ENCODE results near the gene ZP1.

ZP1 gene

GRCh38 chr11:60872124-60872960 lies 5.0 kb downstream of the ZP1 start:
- DNase-seq (ENCODE audit: low read depth, low spot score) = no peak
- no CpG with 5 or more reads among the region's 6 CpGs for WGBS (ENCODE audit: insufficient coverage, insufficient read length)
- Histone ChIP-seq H3K27ac (ENCODE audit: low read length) (no peak overlapping the region), H3K27me3 (ENCODE audit: control insufficient read depth, insufficient read depth, low read length) (no peaks in the 10 kb centered on the region), H3K36me3 (ENCODE audit: control insufficient read depth, insufficient read depth, low read length) (no peaks in the 10 kb centered on the region), H3K4me1 (ENCODE audit: control insufficient read depth, insufficient read depth, low read length) (no peaks in the 10 kb centered on the region; the same call in 1 of the 2 replicates), H3K4me3 (ENCODE audit: low read length) (no peak overlapping the region), H3K9me3 (ENCODE audit: control insufficient read depth, insufficient read depth, low read length) (no peaks in the 10 kb centered on the region)

- DNase-seq (ENCODE audit: low read depth, low spot score) = no peak
- no peaks in the 10 kb centered on the region for H3K9me3 ChIP-seq (ENCODE audit: control insufficient read depth, insufficient read depth, low read length)
- no peaks in the 10 kb centered on the region for H3K36me3 ChIP-seq (ENCODE audit: control insufficient read depth, insufficient read depth, low read length)
- H3K27ac ChIP-seq (ENCODE audit: low read length) = no peak overlapping the region
- H3K4me1 ChIP-seq (ENCODE audit: control insufficient read depth, insufficient read depth, low read length) = no peaks in the 10 kb centered on the region; the same call in 1 of the 2 replicates
- WGBS (ENCODE audit: insufficient coverage, insufficient read length) = no CpG with 5 or more reads among the region's 16 CpGs
- no peak overlapping the region for H3K4me3 ChIP-seq (ENCODE audit: low read length)
- no peaks in the 10 kb centered on the region for H3K27me3 ChIP-seq (ENCODE audit: control insufficient read depth, insufficient read depth, low read length)
Observed at GRCh38 chr11:60872961-60873524, 5.7 kb downstream of the ZP1 start.

GRCh38 chr11:60873533-60873932 lies 6.2 kb downstream of the ZP1 start:
- DNase-seq (ENCODE audit: low read depth, low spot score) = no peak
- Histone ChIP-seq H3K4me1 (ENCODE audit: control insufficient read depth, insufficient read depth, low read length) (no peaks in the 10 kb centered on the region; the same call in 1 of the 2 replicates), H3K36me3 (ENCODE audit: control insufficient read depth, insufficient read depth, low read length) (no peaks in the 10 kb centered on the region), H3K27ac (ENCODE audit: low read length) (no peak overlapping the region), H3K4me3 (ENCODE audit: low read length) (no peak overlapping the region), H3K27me3 (ENCODE audit: control insufficient read depth, insufficient read depth, low read length) (no peaks in the 10 kb centered on the region), H3K9me3 (ENCODE audit: control insufficient read depth, insufficient read depth, low read length) (no peaks in the 10 kb centered on the region)
- WGBS (ENCODE audit: insufficient coverage, insufficient read length) = no CpG with 5 or more reads among the region's 12 CpGs

- Histone ChIP-seq H3K4me3 (ENCODE audit: low read length) (no peak overlapping the region), H3K9me3 (ENCODE audit: control insufficient read depth, insufficient read depth, low read length) (no peaks in the 10 kb centered on the region), H3K4me1 (ENCODE audit: control insufficient read depth, insufficient read depth, low read length) (no peaks in the 10 kb centered on the region; the same call in 1 of the 2 replicates), H3K36me3 (ENCODE audit: control insufficient read depth, insufficient read depth, low read length) (no peaks in the 10 kb centered on the region), H3K27ac (ENCODE audit: low read length) (no peak overlapping the region), H3K27me3 (ENCODE audit: control insufficient read depth, insufficient read depth, low read length) (no peaks in the 10 kb centered on the region)
- WGBS (ENCODE audit: insufficient coverage, insufficient read length) = no CpG with 5 or more reads among the region's 13 CpGs
- no peak for DNase-seq (ENCODE audit: low read depth, low spot score)
Observed at GRCh38 chr11:60874421-60875365, 7.4 kb downstream of the ZP1 start.

GRCh38 chr11:60875366-60876167 lies 8.2 kb downstream of the ZP1 start:
- WGBS (ENCODE audit: insufficient coverage, insufficient read length) = no CpG with 5 or more reads among the region's 7 CpGs
- no peaks in the 10 kb centered on the region for H3K27me3 ChIP-seq (ENCODE audit: control insufficient read depth, insufficient read depth, low read length)
- H3K4me3 ChIP-seq (ENCODE audit: low read length) = no peak overlapping the region
- no peaks in the 10 kb centered on the region for H3K36me3 ChIP-seq (ENCODE audit: control insufficient read depth, insufficient read depth, low read length)
- no peak overlapping the region for H3K27ac ChIP-seq (ENCODE audit: low read length)
- no peaks in the 10 kb centered on the region; the same call in 1 of the 2 replicates for H3K4me1 ChIP-seq (ENCODE audit: control insufficient read depth, insufficient read depth, low read length)
- no peak for DNase-seq (ENCODE audit: low read depth, low spot score)
- H3K9me3 ChIP-seq (ENCODE audit: control insufficient read depth, insufficient read depth, low read length) = no peaks in the 10 kb centered on the region

GRCh38 chr11:60876168-60876485 lies 8.8 kb downstream of the ZP1 start:
- no peak for DNase-seq (ENCODE audit: low read depth, low spot score)
- H3K4me3 ChIP-seq (ENCODE audit: low read length) = no peak overlapping the region
- no peaks in the 10 kb centered on the region for H3K9me3 ChIP-seq (ENCODE audit: control insufficient read depth, insufficient read depth, low read length)
- H3K27me3 ChIP-seq (ENCODE audit: control insufficient read depth, insufficient read depth, low read length) = no peaks in the 10 kb centered on the region
- no peaks in the 10 kb centered on the region; the same call in 1 of the 2 replicates for H3K4me1 ChIP-seq (ENCODE audit: control insufficient read depth, insufficient read depth, low read length)
- no CpG with 5 or more reads among the region's 2 CpGs for WGBS (ENCODE audit: insufficient coverage, insufficient read length)
- no peaks in the 10 kb centered on the region for H3K36me3 ChIP-seq (ENCODE audit: control insufficient read depth, insufficient read depth, low read length)
- H3K27ac ChIP-seq (ENCODE audit: low read length) = no peak overlapping the region

- WGBS (ENCODE audit: insufficient coverage, insufficient read length) = no CpG with 5 or more reads among the region's 5 CpGs
- no peaks in the 10 kb centered on the region for H3K27me3 ChIP-seq (ENCODE audit: control insufficient read depth, insufficient read depth, low read length)
Observed at GRCh38 chr11:60878245-60879101, 11.1 kb downstream of the ZP1 start.

GRCh38 chr11:60879104-60879503 lies 11.8 kb downstream of the ZP1 start:
- Histone ChIP-seq H3K36me3 (ENCODE audit: control insufficient read depth, insufficient read depth, low read length) (no peaks in the 10 kb centered on the region), H3K4me1 (ENCODE audit: control insufficient read depth, insufficient read depth, low read length) (no peaks in the 10 kb centered on the region), H3K4me3 (ENCODE audit: low read length) (no peak overlapping the region), H3K27me3 (ENCODE audit: control insufficient read depth, insufficient read depth, low read length) (no peaks in the 10 kb centered on the region), H3K9me3 (ENCODE audit: control insufficient read depth, insufficient read depth, low read length) (no peaks in the 10 kb centered on the region), H3K27ac (ENCODE audit: low read length) (no peak overlapping the region)
- DNase-seq (ENCODE audit: low read depth, low spot score) = no peak
- no CpG with 5 or more reads among the region's 1 CpG for WGBS (ENCODE audit: insufficient coverage, insufficient read length)

More at GRCh38 chr11:60878245-60879101, 11.1 kb downstream of the ZP1 start:
- Histone ChIP-seq H3K9me3 (ENCODE audit: control insufficient read depth, insufficient read depth, low read length) (no peaks in the 10 kb centered on the region), H3K36me3 (ENCODE audit: control insufficient read depth, insufficient read depth, low read length) (no peaks in the 10 kb centered on the region), H3K4me1 (ENCODE audit: control insufficient read depth, insufficient read depth, low read length) (no peaks in the 10 kb centered on the region), H3K4me3 (ENCODE audit: low read length) (no peak overlapping the region), H3K27ac (ENCODE audit: low read length) (no peak overlapping the region)
- no peak for DNase-seq (ENCODE audit: low read depth, low spot score)

- Histone ChIP-seq H3K9me3 (ENCODE audit: control insufficient read depth, insufficient read depth, low read length) (no peaks in the 10 kb centered on the region), H3K36me3 (ENCODE audit: control insufficient read depth, insufficient read depth, low read length) (no peaks in the 10 kb centered on the region), H3K27me3 (ENCODE audit: control insufficient read depth, insufficient read depth, low read length) (no peaks in the 10 kb centered on the region), H3K27ac (ENCODE audit: low read length) (no peak overlapping the region), H3K4me3 (ENCODE audit: low read length) (no peak overlapping the region), H3K4me1 (ENCODE audit: control insufficient read depth, insufficient read depth, low read length) (no peaks in the 10 kb centered on the region)
- WGBS (ENCODE audit: insufficient coverage, insufficient read length) = no CpG with 5 or more reads among the region's 5 CpGs
- DNase-seq (ENCODE audit: low read depth, low spot score) = no peak
Observed at GRCh38 chr11:60879971-60880588, 12.7 kb downstream of the ZP1 start.

Data from iPS DF 6.9 (cell line).